Adrenal gland (tissue), 12 donors: ENCODE results near the gene HHIPL1. TPM values are rescaled to one million over a fixed set of nuclear protein-coding genes. Genes with fewer than 3 reads are reported as not detected.

Experiments used
- DNase-seq, 7 donors: peaks; one replicate each; pipeline ENCODE4 v3.0.0-alpha.2; 2019 to 2020
- H3K27ac ChIP-seq, 5 donors: fragments of 200-600 bp; sonication (generic) in 4 of 5; 1 replicate in 3 of 5; 2 replicates in 2 of 5; pipeline versions ENCODE4 v1.5.1 to v1.8.0; 2016 to 2020; ENCODE audit warnings: mild to moderate bottlenecking in 1 of 5
- H3K27me3 ChIP-seq: fragments of 200-600 bp; 2 replicates; pipeline ENCODE4 v1.8.0; 2021
- H3K36me3 ChIP-seq, 2 donors: fragments of 200-600 bp; replicated peaks in 1 of 2; 1 replicate in 1 of 2; 2 replicates in 1 of 2; pipeline versions ENCODE4 v1.5.1 to v1.8.0; 2018 to 2022
- H3K4me1 ChIP-seq, 2 donors: fragments of 200-600 bp; replicated peaks in 1 of 2; 1 replicate in 1 of 2; 2 replicates in 1 of 2; pipeline versions ENCODE4 v1.5.1 to v1.8.0; 2018 to 2021
- H3K4me3 ChIP-seq, 4 donors: fragments of 200-600 bp; sonication (generic) in 3 of 4; one replicate each; pipeline ENCODE4 v1.5.1; 2016 to 2018
- H3K9me3 ChIP-seq, 3 donors: fragments of 200-600 bp; sonication (generic) in 1 of 3; replicated peaks in 1 of 3; 1 replicate in 2 of 3; 2 replicates in 1 of 3; pipeline versions ENCODE4 v1.5.1 to v1.8.0; 2016 to 2021
- CTCF ChIP-seq, 6 experiments: fragments of 450-650 bp in 4 of 6; fragments of 200-600 bp in 2 of 6; sonication (generic) in 1 of 6; IDR thresholded peaks; 1 replicate in 5 of 6; 2 replicates in 1 of 6; pipeline versions ENCODE4 v1.5.1 to v1.8.0; 2016 to 2021; ENCODE audit warnings: antibody characterized with exemption in 6 of 6, mild to moderate bottlenecking in 2 of 6, moderate library complexity in 1 of 6
- POLR2A ChIP-seq, 2 donors: fragments of 450-650 bp; IDR thresholded peaks; one replicate each; pipeline ENCODE4 v1.6.1; 2017; ENCODE audit warnings: antibody characterized with exemption in 2 of 2, mild to moderate bottlenecking in 2 of 2, moderate library complexity in 1 of 2
- WGBS, 4 donors: extraction: QIAGEN DNeasy Blood & Tissue Kit in 2 of 4; methylation state at CpG; one replicate each; pipeline versions ENCODE4 v1.1.5 to v1.1.7; 2013 to 2017; 5-methylcytosine and 5-hydroxymethylcytosine counted together
- intact Hi-C, 2 donors: fragments of 100-400 bp; cut with DNase I; formaldehyde crosslinking; loops; one replicate each; pipeline versions ENCODE4 v1.14.1 to v1.15.0; 2022 to 2023
- polyA plus RNA-seq, 3 donors: library from polyadenylated mRNA; stranded (reverse); fragments of 200-250 nt in 2 of 3; fragments of 350-450 nt in 1 of 3; fragmentation: Illumina TruSeq in 1 of 3; extraction: RNeasy Lipid Tissue Mini Kit (QIAGEN cat#74804) in 1 of 3; gene quantifications; one replicate each; pipeline ENCODE4 v1.2.3, GENCODE V29; 2013 to 2014
- total RNA-seq, 9 donors: library from RNA; depleted of rRNA in 4 of 9; stranded (reverse); fragments of >200 nt in 4 of 9; fragments of 120-200 nt in 1 of 9; fragmentation: NEBNext Ultra II Directional in 1 of 9; extraction: Animal tissue kit (Norgen Biotek cat#: 25700) in 1 of 9; gene quantifications; one replicate each; pipeline versions ENCODE4 v1.1.0 to v1.2.4, GENCODE V29; 2013 to 2023
- donor health status: healthy with polysubstance abuse.
- donor health status: Bipolar disorder and iron deficiency.
- donor health status: DM: yes; HTN: yes; CAD: no.
- donor health status: DM: no; HTN: no; CAD: no.
- donor health status: DM: no; HTN: no; CAD: no.
- donor health status: DM: yes; HTN: yes; CAD: no.

HHIPL1 gene
- total and polyA plus RNA-seq, 12 donors, result 0.20 to 2.9 (median 1.3) TPM

- intact Hi-C loops, result no loop called here
- Histone ChIP-seq H3K4me1 (no peaks in the 10 kb centered on the region), H3K27me3 (no peaks in the 10 kb centered on the region), H3K9me3 (no peaks in the 10 kb centered on the region), H3K4me3 (no peak overlapping the region), H3K27ac (no peak overlapping the region), H3K36me3 (no peaks in the 10 kb centered on the region)
- WGBS, 4 donors, result 84 to 91% (median 88%) methylated on average over 4 to 5 of the region's 5 CpGs
- TF ChIP-seq CTCF (IDR thresholded peaks at IDR 0.05) (no peak), POLR2A (IDR thresholded peaks at IDR 0.05) (no peak)
- DNase-seq, result no peak
Measured at GRCh38 chr14:99717682-99718013, 72.7 kb downstream of the HHIPL1 start.

GRCh38 chr14:99718031-99718810, 73.3 kb downstream of the HHIPL1 start:
- 82 to 86% (median 85%) methylated on average over 9 to 14 of the region's 14 CpGs for WGBS, 4 donors

GRCh38 chr14:99718811-99719192, 73.9 kb downstream of the HHIPL1 start:
- H3K4me1 ChIP-seq, result no peaks in the 10 kb centered on the region
- no peak for TF ChIP-seq POLR2A (IDR thresholded peaks at IDR 0.05)
- H3K4me3 ChIP-seq, result no peak overlapping the region
- H3K27me3 ChIP-seq, result no peaks in the 10 kb centered on the region
- H3K27ac ChIP-seq, result no peak overlapping the region
- H3K9me3 ChIP-seq, result no peaks in the 10 kb centered on the region
- DNase-seq, result no peak
- intact Hi-C loops, result no loop called here
- WGBS, 4 donors, result 83 to 88% (median 86%) methylated on average over 5 of the region's 5 CpGs
- no peaks in the 10 kb centered on the region for H3K36me3 ChIP-seq

More at GRCh38 chr14:99718031-99718810, 73.3 kb downstream of the HHIPL1 start:
- no peaks in the 10 kb centered on the region for H3K9me3 ChIP-seq
- intact Hi-C loops, result no loop called here
- H3K4me1 ChIP-seq, result no peaks in the 10 kb centered on the region
- no peak for TF ChIP-seq CTCF (IDR thresholded peaks at IDR 0.05)
- TF ChIP-seq POLR2A (IDR thresholded peaks at IDR 0.05), result no peak
- no peak for DNase-seq
- H3K4me3 ChIP-seq, result no peak overlapping the region
- H3K27ac ChIP-seq, result no peak overlapping the region
- no peaks in the 10 kb centered on the region for H3K36me3 ChIP-seq
- no peaks in the 10 kb centered on the region for H3K27me3 ChIP-seq

GRCh38 chr14:99720941-99721791, 76.2 kb downstream of the HHIPL1 start:
- Histone ChIP-seq H3K36me3 (no peaks in the 10 kb centered on the region), H3K4me1 (no peaks in the 10 kb centered on the region), H3K9me3 (no peaks in the 10 kb centered on the region), H3K27ac (no peak overlapping the region), H3K4me3 (no peak overlapping the region), H3K27me3 (no peaks in the 10 kb centered on the region)
- 90 to 94% (median 92%) methylated on average over 10 to 18 of the region's 18 CpGs for WGBS, 4 donors
- no peak for DNase-seq
- no peak for TF ChIP-seq POLR2A (IDR thresholded peaks at IDR 0.05)
- TF ChIP-seq CTCF (IDR thresholded peaks at IDR 0.05), result no peak
- intact Hi-C loops, result no loop called here
